ENCODE data around the gene BIN1. TPM values are rescaled to one million over a fixed set of nuclear protein-coding genes. Genes with fewer than 3 reads are reported as not detected.

Gene BIN1
- total RNA-seq, 1 donor from 2014 or later, result 50.2 TPM

- H3K9me3 Mint-ChIP-seq (ENCODE audit: unreplicated experiment), result no peaks in the 10 kb centered on the region
- no peak for FAIRE-seq
These were observed 79.2 kb downstream of the BIN1 start for GRCh38 chr2:127027715-127028114.

GRCh38 chr2:127025359-127026166, 81.4 kb downstream of the BIN1 start:
- peak overlapping the region; percentile 22 for H3K27ac Mint-ChIP-seq (ENCODE audit: unreplicated experiment)

More at GRCh38 chr2:127027715-127028114, 79.2 kb downstream of the BIN1 start:
- Histone ChIP-seq H4K20me1 (ENCODE audit: insufficient read depth, low read length) (no peaks in the 10 kb centered on the region), H3K9me3 (ENCODE audit: insufficient read depth, low read depth, low read length) (peaks cover 3% of the 10 kb centered on the region), H3K4me3 (ENCODE audit: insufficient read depth, low read depth, low read length) (no peak overlapping the region), H3K27me3 (ENCODE audit: insufficient read depth, low read length) (no peaks in the 10 kb centered on the region), H3K9ac (ENCODE audit: low read length) (no peak overlapping the region), H2AFZ (ENCODE audit: low read depth, low read length) (no peak overlapping the region), H3K4me2 (ENCODE audit: low read length) (no peak overlapping the region), H3K36me3 (ENCODE audit: insufficient read depth, low read length) (no peaks in the 10 kb centered on the region), H3K27ac (ENCODE audit: low read depth, low read length) (no peak overlapping the region), H3K79me2 (ENCODE audit: insufficient read depth, low read length) (no peaks in the 10 kb centered on the region), H3K4me1 (ENCODE audit: insufficient read depth, low read length) (peaks cover 7% of the 10 kb centered on the region)
- H3K27ac Mint-ChIP-seq (ENCODE audit: unreplicated experiment), result no peak overlapping the region
- peaks cover 5% of the 10 kb centered on the region for H3K4me1 Mint-ChIP-seq (ENCODE audit: low read depth, unreplicated experiment)
- no peak for DNase-seq (ENCODE audit: low read depth)
- H3K27me3 Mint-ChIP-seq (ENCODE audit: low read depth, unreplicated experiment), result no peaks in the 10 kb centered on the region
- no peaks in the 10 kb centered on the region for H3K36me3 Mint-ChIP-seq (ENCODE audit: low read depth, unreplicated experiment)
- H3K4me3 Mint-ChIP-seq (ENCODE audit: unreplicated experiment), result no peak overlapping the region
- no peak for TF ChIP-seq EZH2 (IDR thresholded peaks at IDR 0.05; ENCODE audit: insufficient read depth, low read length)
- TF ChIP-seq CTCF (IDR thresholded peaks at IDR 0.05; ENCODE audit: insufficient read depth, low read depth, low read length), result no peak

More at GRCh38 chr2:127025359-127026166, 81.4 kb downstream of the BIN1 start:
- DNase-seq (ENCODE audit: low read depth) (peak; percentile 94), FAIRE-seq (no peak)
- Mint-ChIP-seq H3K9me3 (ENCODE audit: unreplicated experiment) (no peaks in the 10 kb centered on the region), H3K27me3 (ENCODE audit: low read depth, unreplicated experiment) (no peaks in the 10 kb centered on the region), H3K36me3 (ENCODE audit: low read depth, unreplicated experiment) (no peaks in the 10 kb centered on the region), H3K4me1 (ENCODE audit: low read depth, unreplicated experiment) (peaks cover 5% of the 10 kb centered on the region), H3K4me3 (ENCODE audit: unreplicated experiment) (peak overlapping the region; percentile 88)
- no peaks in the 10 kb centered on the region for H3K27me3 ChIP-seq (ENCODE audit: insufficient read depth, low read length)
- H4K20me1 ChIP-seq (ENCODE audit: insufficient read depth, low read length), result no peaks in the 10 kb centered on the region
- peak overlapping the region; percentile 97 for H2AFZ ChIP-seq (ENCODE audit: low read depth, low read length)
- peak overlapping the region; percentile 90 for H3K4me2 ChIP-seq (ENCODE audit: low read length)
- H3K27ac ChIP-seq (ENCODE audit: low read depth, low read length), result peak overlapping the region; percentile 6
- H3K36me3 ChIP-seq (ENCODE audit: insufficient read depth, low read length), result no peaks in the 10 kb centered on the region
- peak overlapping the region; percentile 69 for H3K9ac ChIP-seq (ENCODE audit: low read length)
- H3K9me3 ChIP-seq (ENCODE audit: insufficient read depth, low read depth, low read length), result peaks cover 3% of the 10 kb centered on the region
- no peaks in the 10 kb centered on the region for H3K79me2 ChIP-seq (ENCODE audit: insufficient read depth, low read length)
- H3K4me3 ChIP-seq (ENCODE audit: insufficient read depth, low read depth, low read length), result peak overlapping the region; percentile 67
- peaks cover 7% of the 10 kb centered on the region for H3K4me1 ChIP-seq (ENCODE audit: insufficient read depth, low read length)
- no peak for TF ChIP-seq EZH2 (IDR thresholded peaks at IDR 0.05; ENCODE audit: insufficient read depth, low read length)
- peak; percentile 22 for TF ChIP-seq CTCF (IDR thresholded peaks at IDR 0.05; ENCODE audit: insufficient read depth, low read depth, low read length)

Data from astrocyte (in vitro differentiated cells and primary cell).